Measurements from ENCODE around the gene HIVEP2.
A peak's percentile ranks its signal among the peaks of the same experiment; 100 is the strongest.

DNA sequence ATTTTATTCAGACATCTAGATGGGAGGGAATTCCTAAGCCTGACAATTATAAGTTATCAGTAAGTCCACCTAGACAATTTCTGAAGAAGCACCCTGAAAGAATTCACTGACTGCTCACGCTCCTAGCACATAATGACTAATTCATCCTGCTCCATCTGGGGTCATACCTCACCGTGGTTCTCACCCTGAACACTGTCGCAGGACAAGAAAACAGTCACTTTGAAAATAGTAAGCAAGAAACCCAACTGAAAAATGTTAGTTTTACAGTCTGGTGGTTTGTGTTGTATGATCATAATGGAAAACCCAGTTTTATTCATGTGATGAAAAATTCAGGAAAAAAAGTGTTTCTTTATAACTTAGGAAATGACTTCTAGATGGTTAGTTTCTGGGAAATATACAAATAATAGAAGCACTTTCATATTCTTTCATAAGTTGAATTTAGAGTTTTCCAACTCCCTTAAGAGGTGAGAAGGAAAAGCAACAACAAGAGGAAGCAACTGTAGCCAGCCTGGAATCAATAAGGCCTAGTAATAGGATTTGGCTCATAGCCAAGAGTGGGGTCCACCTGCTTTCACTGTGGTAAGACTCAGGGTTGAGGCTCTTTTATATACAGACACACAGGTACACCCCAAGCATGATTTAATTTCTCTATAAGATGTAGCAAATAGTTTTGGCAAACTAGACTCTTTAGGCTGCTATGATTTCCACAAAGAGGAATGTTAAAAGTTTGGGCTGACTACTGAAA lies 94.1 kb downstream of the HIVEP2 start:
- TF ChIP-seq TAF1 (IDR thresholded peaks at IDR 0.05; ENCODE audit: low read depth, low read length) (0 out of 2 replicates have a peak, but pooled peaks have one; percentile 27), PAX5 (IDR thresholded peaks at IDR 0.05; ENCODE audit: insufficient read depth, low read length, severe bottlenecking) (no peak), POU2F2 (IDR thresholded peaks at IDR 0.05; ENCODE audit: low read depth, low read length) (no peak), POLR2AphosphoS5 (IDR thresholded peaks at IDR 0.05; ENCODE audit: low read depth, low read length) (0 out of 2 replicates have a peak, but pooled peaks have one; percentile 34), POLR2A (IDR thresholded peaks at IDR 0.05; ENCODE audit: low read depth, low read length) (peak; percentile 50; the same call in 1 of the 2 replicates)

Data from GM12891 (cell line).